HuH-7.5 (cell line): ENCODE results near the gene IMMT.
"Not testable (repeated sequence)": the region's sequence is repeated elsewhere in the genome, so short reads cannot be mapped to it uniquely, and the experiment has no call there.

Source experiments
- DNase-seq: peaks from one replicate; pipeline ENCODE4 v3.0.0; 2011; ENCODE audit warnings: low spot score

IMMT gene

GRCh38 chr2:86226070-86226469 is 30.8 kb upstream of the IMMT start:
- DNase-seq: no peak

- DNase-seq: no peak
Observed at GRCh38 chr2:86225581-86225980, 30.3 kb upstream of the IMMT start.

GRCh38 chr2:86224645-86225355 is 29.5 kb upstream of the IMMT start:
- no peak for DNase-seq

GRCh38 chr2:86223927-86224560 is 28.8 kb upstream of the IMMT start:
- no peak for DNase-seq

GRCh38 chr2:86223140-86223926 is 28.1 kb upstream of the IMMT start:
- no peak for DNase-seq

GRCh38 chr2:86221066-86221684 is 25.9 kb upstream of the IMMT start:
- DNase-seq: peak; percentile 51

- DNase-seq: no peak
Observed at GRCh38 chr2:86219896-86220295, 24.6 kb upstream of the IMMT start.

GRCh38 chr2:86218124-86218523 is 22.9 kb upstream of the IMMT start:
- no peak for DNase-seq

GRCh38 chr2:86216575-86217555 is 21.6 kb upstream of the IMMT start:
- DNase-seq: no peak

- no peak for DNase-seq
Observed at GRCh38 chr2:86214503-86214832, 19.2 kb upstream of the IMMT start.

GRCh38 chr2:86213699-86214502 is 18.6 kb upstream of the IMMT start:
- DNase-seq: no peak

GRCh38 chr2:86213056-86213455 is 17.8 kb upstream of the IMMT start:
- DNase-seq: no peak

- DNase-seq: no peak
Observed at GRCh38 chr2:86211796-86212188, 16.5 kb upstream of the IMMT start.

GRCh38 chr2:86211033-86211795 is 16.0 kb upstream of the IMMT start:
- no peak for DNase-seq

- no peak for DNase-seq
Observed at GRCh38 chr2:86204458-86204857, 9.2 kb upstream of the IMMT start.

- DNase-seq: no peak
Observed at GRCh38 chr2:86203614-86204013, 8.4 kb upstream of the IMMT start.

GRCh38 chr2:86202702-86203101 is 7.4 kb upstream of the IMMT start:
- no peak for DNase-seq

GRCh38 chr2:86202336-86202692 is 7.1 kb upstream of the IMMT start:
- no peak for DNase-seq

- no peak for DNase-seq
Observed at GRCh38 chr2:86201671-86202335, 6.5 kb upstream of the IMMT start.

GRCh38 chr2:86200564-86200963 is 5.3 kb upstream of the IMMT start:
- DNase-seq: not testable (repeated sequence)
